HG03520 (cell line): ENCODE data around the gene POU3F3.

Source experiments
- ATAC-seq: cut with Tn5 transposase; IDR thresholded peaks from one replicate; pipeline ENCODE4 v1.9.1; 2021; ENCODE audit warnings: mild to moderate bottlenecking, moderate library complexity; ENCODE audit not compliant: unreplicated experiment

POU3F3 gene

GRCh38 chr2:104901037-104901881 is 47.3 kb downstream of the POU3F3 start:
- no peak for ATAC-seq

GRCh38 chr2:104902317-104902716 is 48.4 kb downstream of the POU3F3 start:
- ATAC-seq = no peak
